Measurements from ENCODE around the gene CLSTN3. TPM values are rescaled to one million over a fixed set of nuclear protein-coding genes. Genes with fewer than 3 reads are reported as not detected.
A peak's percentile ranks its signal among the peaks of the same experiment; 100 is the strongest.

Gene CLSTN3
- total and polyA plus RNA-seq, 2 of the 13 experiments (the other 11 are each of a cell fraction or from before 2014, with no cell fraction given), result 26.2 to 94.1 TPM

DNA sequence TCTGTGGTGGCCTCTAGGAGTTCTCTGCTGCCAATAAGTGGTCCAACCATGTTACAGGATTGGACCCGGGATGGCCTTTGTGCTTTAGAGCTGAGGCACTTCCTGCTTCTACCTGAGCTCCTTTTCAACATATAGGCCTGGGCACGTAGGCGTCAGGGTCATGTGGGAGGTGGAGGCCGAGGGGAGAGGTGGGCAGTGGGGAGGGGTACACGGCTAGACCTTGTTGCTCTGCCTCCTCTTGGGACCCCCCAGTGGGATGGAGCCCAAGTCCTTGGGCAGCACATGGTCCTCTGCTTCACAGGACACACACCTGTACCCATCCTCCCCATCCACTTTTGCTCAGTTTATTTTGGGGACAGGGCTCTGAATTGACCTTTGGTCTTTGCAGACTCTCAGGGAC is 8.8 kb upstream of the CLSTN3 start (continued):
- TF ChIP-seq, protein P1, sequence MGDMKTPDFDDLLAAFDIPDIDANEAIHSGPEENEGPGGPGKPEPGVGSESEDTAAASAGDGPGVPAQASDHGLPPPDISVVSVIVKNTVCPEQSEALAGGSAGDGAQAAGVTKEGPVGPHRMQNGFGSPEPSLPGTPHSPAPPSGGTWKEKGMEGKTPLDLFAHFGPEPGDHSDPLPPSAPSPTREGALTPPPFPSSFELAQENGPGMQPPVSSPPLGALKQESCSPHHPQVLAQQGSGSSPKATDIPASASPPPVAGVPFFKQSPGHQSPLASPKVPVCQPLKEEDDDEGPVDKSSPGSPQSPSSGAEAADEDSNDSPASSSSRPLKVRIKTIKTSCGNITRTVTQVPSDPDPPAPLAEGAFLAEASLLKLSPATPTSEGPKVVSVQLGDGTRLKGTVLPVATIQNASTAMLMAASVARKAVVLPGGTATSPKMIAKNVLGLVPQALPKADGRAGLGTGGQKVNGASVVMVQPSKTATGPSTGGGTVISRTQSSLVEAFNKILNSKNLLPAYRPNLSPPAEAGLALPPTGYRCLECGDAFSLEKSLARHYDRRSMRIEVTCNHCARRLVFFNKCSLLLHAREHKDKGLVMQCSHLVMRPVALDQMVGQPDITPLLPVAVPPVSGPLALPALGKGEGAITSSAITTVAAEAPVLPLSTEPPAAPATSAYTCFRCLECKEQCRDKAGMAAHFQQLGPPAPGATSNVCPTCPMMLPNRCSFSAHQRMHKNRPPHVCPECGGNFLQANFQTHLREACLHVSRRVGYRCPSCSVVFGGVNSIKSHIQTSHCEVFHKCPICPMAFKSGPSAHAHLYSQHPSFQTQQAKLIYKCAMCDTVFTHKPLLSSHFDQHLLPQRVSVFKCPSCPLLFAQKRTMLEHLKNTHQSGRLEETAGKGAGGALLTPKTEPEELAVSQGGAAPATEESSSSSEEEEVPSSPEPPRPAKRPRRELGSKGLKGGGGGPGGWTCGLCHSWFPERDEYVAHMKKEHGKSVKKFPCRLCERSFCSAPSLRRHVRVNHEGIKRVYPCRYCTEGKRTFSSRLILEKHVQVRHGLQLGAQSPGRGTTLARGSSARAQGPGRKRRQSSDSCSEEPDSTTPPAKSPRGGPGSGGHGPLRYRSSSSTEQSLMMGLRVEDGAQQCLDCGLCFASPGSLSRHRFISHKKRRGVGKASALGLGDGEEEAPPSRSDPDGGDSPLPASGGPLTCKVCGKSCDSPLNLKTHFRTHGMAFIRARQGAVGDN (CRISPR knock-in tag; IDR thresholded peaks at IDR 0.05), result peak; percentile 16; the same call in 1 of the 2 replicates

DNA sequence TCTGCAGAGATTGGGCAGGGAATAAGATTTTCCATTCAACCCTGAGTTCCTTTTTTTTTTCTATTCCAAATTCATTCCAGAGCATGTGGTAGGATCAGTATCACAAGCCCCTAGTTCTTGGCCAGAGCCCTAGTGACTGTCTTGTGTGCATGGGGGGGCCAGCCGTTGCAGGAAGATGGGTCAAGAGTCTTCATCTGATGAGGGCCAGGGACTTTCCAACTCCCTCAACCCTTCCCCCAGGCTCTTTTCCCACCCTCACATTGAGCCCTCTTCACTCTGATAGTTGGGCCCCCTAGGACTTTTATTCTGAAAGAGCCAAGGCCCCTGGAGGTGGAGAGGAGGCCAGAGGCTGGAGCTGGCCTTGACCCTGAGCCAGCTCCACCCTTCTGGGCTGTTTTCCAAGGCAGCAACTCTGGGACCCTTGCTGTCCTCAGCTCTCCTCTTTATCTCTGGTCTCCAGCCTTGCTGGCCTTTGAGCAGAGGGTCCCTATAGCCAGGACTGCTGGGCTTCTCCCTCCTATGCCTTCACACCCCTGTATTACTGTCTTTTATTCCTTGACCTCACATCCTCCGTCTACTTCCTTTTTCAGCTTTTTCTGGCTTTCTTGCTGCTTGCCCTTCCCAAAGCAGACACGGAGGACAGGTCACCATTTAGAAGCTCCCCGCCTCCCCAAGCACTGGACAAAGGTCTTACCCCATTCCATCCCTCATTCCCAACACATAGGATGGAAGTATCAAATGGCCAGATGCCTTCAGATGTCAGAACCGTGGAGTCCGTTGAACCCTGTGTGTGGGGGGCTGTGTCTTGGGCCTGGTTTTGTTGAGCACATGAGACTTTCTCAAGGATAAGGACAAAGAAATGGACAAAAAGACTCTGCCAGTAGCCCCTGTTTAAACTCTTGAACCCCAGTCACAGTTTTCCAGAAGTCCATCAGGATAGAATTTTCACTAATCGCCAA is 7.1 kb upstream of the CLSTN3 start:
- POLR2A ChIA-PET, result interaction anchor here (0.6 to 4.6 kb wide), 15 partner anchors 8 to 251 kb away, joined by 3 to 88 read pairs (median 5); partner anchors contain the start of genes C12orf57, C1RL, C1S and LPCAT3
- no peaks in the 10 kb centered on the region; a peak in 1 of 5 replicates for H3K27me3 ChIP-seq (ENCODE audit: control insufficient read depth in 1 of 2, insufficient read depth in 2 of 2, low read length in 2 of 2)
- peaks cover 3% of the 10 kb centered on the region in 2 experiments; a peak in 2 of 5 replicates for H3K36me3 ChIP-seq (replicated peaks in 1 of 2; ENCODE audit: control insufficient read depth in 1 of 2, insufficient read depth in 2 of 2, low read length in 2 of 2)
- H2AFZ ChIP-seq (ENCODE audit: low read length), result no peak overlapping the region
- peaks cover 74% of the 10 kb centered on the region for H3K4me1 ChIP-seq (ENCODE audit: insufficient read depth, low read length)
- peak overlapping the region; percentile 77 for H3K27ac ChIP-seq (ENCODE audit: extremely low read length, insufficient read depth, low read length)
- CTCF ChIA-PET (ENCODE audit: low intra/inter-chr PET ratio, low total read pairs), result no interaction called here
- no peaks in the 10 kb centered on the region for H3K9me3 ChIP-seq (ENCODE audit: low read length)
- H3K9ac ChIP-seq (ENCODE audit: insufficient read depth, low read depth, low read length), result peak overlapping the region; percentile 58
- H3K4me2 ChIP-seq (ENCODE audit: low read depth, low read length), result peak overlapping the region; percentile 92
- ATAC-seq (peak; percentile 26), DNase-seq (ENCODE audit: low spot score) (no peak), FAIRE-seq (peak; percentile 79)
- no peaks in the 10 kb centered on the region for H3K79me2 ChIP-seq (ENCODE audit: insufficient read depth, low read length)
- intact Hi-C loops (cut with micrococcal nuclease; ENCODE audit: unreplicated experiment) (no loop called here), in situ Hi-C loops (cut with HindIII; ENCODE audit: extremely low pct_ligation_motif_present, low pct_unique_long_range_greater_than_20kb) (no loop called here)
- peak overlapping the region; percentile 20 to 65 (median 29); a peak in 5 of 6 replicates for H3K4me3 ChIP-seq (replicated peaks in 1 of 3; ENCODE audit: insufficient read depth in 1 of 3, low read depth in 2 of 3, low read length in 3 of 3)
- BruUV-seq (replicated peaks), result TSS peak; percentile 43
- 10% methylated on average over 7 of the region's 7 CpGs for WGBS (ENCODE audit: low lambda C conversion rate)
- no peaks in the 10 kb centered on the region for H4K20me1 ChIP-seq (ENCODE audit: insufficient read depth, low read length)
- TF ChIP-seq FOSL2 (CRISPR knock-in tag; IDR thresholded peaks at IDR 0.05) (0 out of 2 replicates have a peak, but pooled peaks have one; percentile 11), RBFOX2 (IDR thresholded peaks at IDR 0.05; ENCODE audit: low read depth, low read length) (no peak), THAP11 (CRISPR knock-in tag; IDR thresholded peaks at IDR 0.05) (0 out of 2 replicates have a peak, but pooled peaks have one; percentile 11), KDM6A (CRISPR knock-in tag; IDR thresholded peaks at IDR 0.05; ENCODE audit: low read depth) (peak; percentile 34; the same call in 1 of the 2 replicates), MED1 (CRISPR knock-in tag; IDR thresholded peaks at IDR 0.05) (peak; percentile 60), PITX1 (CRISPR knock-in tag; IDR thresholded peaks at IDR 0.05) (no peak), EP300 (IDR thresholded peaks at IDR 0.05; ENCODE audit: low read depth in 2 of 2, low read length in 2 of 2) (peak in 1 of 2 experiments; percentile 82; a peak in 2 of 4 replicates), EP300 (CRISPR knock-in tag; IDR thresholded peaks at IDR 0.05; ENCODE audit: borderline replicate concordance) (peak; percentile 20; the same call in 1 of the 2 replicates), ZNF205 (CRISPR knock-in tag; IDR thresholded peaks at IDR 0.05) (0 out of 2 replicates have a peak, but pooled peaks have one; percentile 35), RXRB (CRISPR knock-in tag; IDR thresholded peaks at IDR 0.05; ENCODE audit: borderline replicate concordance) (peak; percentile 80)
- TF ChIP-seq, protein P2, sequence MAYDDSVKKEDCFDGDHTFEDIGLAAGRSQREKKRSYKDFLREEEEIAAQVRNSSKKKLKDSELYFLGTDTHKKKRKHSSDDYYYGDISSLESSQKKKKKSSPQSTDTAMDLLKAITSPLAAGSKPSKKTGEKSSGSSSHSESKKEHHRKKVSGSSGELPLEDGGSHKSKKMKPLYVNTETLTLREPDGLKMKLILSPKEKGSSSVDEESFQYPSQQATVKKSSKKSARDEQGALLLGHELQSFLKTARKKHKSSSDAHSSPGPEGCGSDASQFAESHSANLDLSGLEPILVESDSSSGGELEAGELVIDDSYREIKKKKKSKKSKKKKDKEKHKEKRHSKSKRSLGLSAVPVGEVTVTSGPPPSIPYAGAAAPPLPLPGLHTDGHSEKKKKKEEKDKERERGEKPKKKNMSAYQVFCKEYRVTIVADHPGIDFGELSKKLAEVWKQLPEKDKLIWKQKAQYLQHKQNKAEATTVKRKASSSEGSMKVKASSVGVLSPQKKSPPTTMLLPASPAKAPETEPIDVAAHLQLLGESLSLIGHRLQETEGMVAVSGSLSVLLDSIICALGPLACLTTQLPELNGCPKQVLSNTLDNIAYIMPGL (CRISPR knock-in tag; IDR thresholded peaks at IDR 0.05; ENCODE audit: borderline replicate concordance in 1 of 2, low read depth in 1 of 2), result peak in 1 of 2 experiments; percentile 22; a peak in 2 of 4 replicates
- TF ChIP-seq, protein P3, sequence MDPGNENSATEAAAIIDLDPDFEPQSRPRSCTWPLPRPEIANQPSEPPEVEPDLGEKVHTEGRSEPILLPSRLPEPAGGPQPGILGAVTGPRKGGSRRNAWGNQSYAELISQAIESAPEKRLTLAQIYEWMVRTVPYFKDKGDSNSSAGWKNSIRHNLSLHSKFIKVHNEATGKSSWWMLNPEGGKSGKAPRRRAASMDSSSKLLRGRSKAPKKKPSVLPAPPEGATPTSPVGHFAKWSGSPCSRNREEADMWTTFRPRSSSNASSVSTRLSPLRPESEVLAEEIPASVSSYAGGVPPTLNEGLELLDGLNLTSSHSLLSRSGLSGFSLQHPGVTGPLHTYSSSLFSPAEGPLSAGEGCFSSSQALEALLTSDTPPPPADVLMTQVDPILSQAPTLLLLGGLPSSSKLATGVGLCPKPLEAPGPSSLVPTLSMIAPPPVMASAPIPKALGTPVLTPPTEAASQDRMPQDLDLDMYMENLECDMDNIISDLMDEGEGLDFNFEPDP (CRISPR knock-in tag; conservative IDR thresholded peaks at IDR 0.05), result no peak

All from HepG2 (cell line).